ENCODE data around the gene DIO3.
"Not testable (repeated sequence)": the region's sequence is repeated elsewhere in the genome, so short reads cannot be mapped to it uniquely, and the experiment has no call there.

Gene DIO3

GRCh38 chr14:101543814-101544213, 17.5 kb upstream of the DIO3 start:
- DNase-seq = no peak

GRCh38 chr14:101544550-101544949, 16.7 kb upstream of the DIO3 start:
- no peak for DNase-seq

- DNase-seq = no peak
Measured at GRCh38 chr14:101546706-101547105, 14.6 kb upstream of the DIO3 start.

- no peak for DNase-seq
Measured at GRCh38 chr14:101547107-101547738, 14.1 kb upstream of the DIO3 start.

GRCh38 chr14:101547961-101548669, 13.2 kb upstream of the DIO3 start:
- no peak for DNase-seq

- DNase-seq = no peak
Measured at GRCh38 chr14:101548710-101549109, 12.6 kb upstream of the DIO3 start.

- DNase-seq = no peak
Measured at GRCh38 chr14:101549154-101549553, 12.1 kb upstream of the DIO3 start.

GRCh38 chr14:101550202-101550912, 10.9 kb upstream of the DIO3 start:
- DNase-seq = not testable (repeated sequence)

GRCh38 chr14:101551729-101552595, 9.3 kb upstream of the DIO3 start:
- DNase-seq = no peak

GRCh38 chr14:101552786-101553231, 8.5 kb upstream of the DIO3 start:
- DNase-seq = no peak

GRCh38 chr14:101553393-101553792, 7.9 kb upstream of the DIO3 start:
- no peak for DNase-seq

GRCh38 chr14:101553931-101554330, 7.4 kb upstream of the DIO3 start:
- DNase-seq = no peak

- DNase-seq = no peak
Measured at GRCh38 chr14:101554991-101555668, 6.2 kb upstream of the DIO3 start.

- not testable (repeated sequence) for DNase-seq
Measured at GRCh38 chr14:101555669-101556043, 5.6 kb upstream of the DIO3 start.

GRCh38 chr14:101556131-101556530, 5.2 kb upstream of the DIO3 start:
- no peak for DNase-seq

- DNase-seq = no peak
Measured at GRCh38 chr14:101556566-101557320, 4.6 kb upstream of the DIO3 start.

GRCh38 chr14:101557321-101557695, 4.0 kb upstream of the DIO3 start:
- no peak for DNase-seq

GRCh38 chr14:101557811-101558738, 3.2 kb upstream of the DIO3 start:
- DNase-seq = no peak

GRCh38 chr14:101558739-101559240, 2.5 kb upstream of the DIO3 start:
- no peak for DNase-seq

- DNase-seq = no peak
Measured at GRCh38 chr14:101559250-101559623, 2.1 kb upstream of the DIO3 start.
